Mesendoderm (in vitro differentiated cells): Measurements from ENCODE around the gene LEMD2.

ENCODE experiments used
- DNase-seq: peaks from one replicate; pipeline ENCODE4 v3.0.0; 2013
- H2AK5ac ChIP-seq: 2 replicates; pipeline ENCODE4 v1.6.1; 2013; ENCODE audit warnings: low read length, inconsistent platforms
- H2BK120ac ChIP-seq: 2 replicates; pipeline ENCODE4 v1.6.1; 2013; ENCODE audit warnings: low read depth, mild to moderate bottlenecking, low read length, moderate library complexity, mixed read lengths
- H2BK15ac ChIP-seq: replicated peaks from 2 replicates; pipeline ENCODE4 v1.6.1; 2013; ENCODE audit warnings: low read depth, mild to moderate bottlenecking, moderate library complexity
- H2BK5ac ChIP-seq: 2 replicates; pipeline ENCODE4 v1.6.1; 2013; ENCODE audit warnings: low read length, inconsistent platforms
- H3K18ac ChIP-seq: 2 replicates; pipeline ENCODE4 v1.6.1; 2013; ENCODE audit warnings: mild to moderate bottlenecking, low read length, mixed read lengths
- H3K23ac ChIP-seq: one replicate; pipeline ENCODE4 v1.6.1; 2013; ENCODE audit warnings: low read length
- H3K27ac ChIP-seq: 2 replicates; pipeline ENCODE4 v1.5.1; 2013; ENCODE audit warnings: low read depth, mild to moderate bottlenecking, inconsistent platforms, low read length, moderate library complexity
- H3K27me3 ChIP-seq: 2 replicates; pipeline ENCODE4 v1.6.1; 2013; ENCODE audit warnings: low read length, control low read depth, mild to moderate bottlenecking, inconsistent platforms; ENCODE audit not compliant: insufficient read depth, poor library complexity
- H3K36me3 ChIP-seq: 2 replicates; pipeline ENCODE4 v1.6.1; 2013; ENCODE audit warnings: low read length, inconsistent platforms; ENCODE audit not compliant: control insufficient read depth, insufficient read depth
- H3K4ac ChIP-seq: one replicate; pipeline ENCODE4 v1.6.1; 2013; ENCODE audit warnings: low read depth, mild to moderate bottlenecking, low read length, moderate library complexity
- H3K4me1 ChIP-seq: 2 replicates; pipeline ENCODE4 v1.6.1; 2013; ENCODE audit warnings: low read depth, low read length, inconsistent platforms; ENCODE audit not compliant: control insufficient read depth
- H3K4me2 ChIP-seq: 2 replicates; pipeline ENCODE4 v1.6.1; 2013; ENCODE audit warnings: low read length
- H3K4me3 ChIP-seq: 2 replicates; pipeline ENCODE4 v1.5.1; 2013; ENCODE audit warnings: mild to moderate bottlenecking, low read length
- H3K56ac ChIP-seq: one replicate; pipeline ENCODE4 v1.6.1; 2013; ENCODE audit warnings: low read length
- H3K79me1 ChIP-seq: 2 replicates; pipeline ENCODE4 v1.6.1; 2013; ENCODE audit warnings: low read length, inconsistent platforms
- H3K79me2 ChIP-seq: 2 replicates; pipeline ENCODE4 v1.6.1; 2013; ENCODE audit warnings: mild to moderate bottlenecking, low read length; ENCODE audit not compliant: control insufficient read depth, insufficient read depth
- H3K9ac ChIP-seq: 2 replicates; pipeline ENCODE4 v1.6.1; 2013; ENCODE audit warnings: low read length, inconsistent platforms
- H4K5ac ChIP-seq: one replicate; pipeline ENCODE4 v1.6.1; 2013; ENCODE audit warnings: low read length
- H4K8ac ChIP-seq: one replicate; pipeline ENCODE4 v1.6.1; 2013; ENCODE audit warnings: low read depth, mild to moderate bottlenecking, control low read depth, low read length, moderate library complexity
- WGBS: extraction: QIAGEN DNeasy Blood & Tissue Kit; methylation state at CpG from one replicate; pipeline ENCODE4 v1.1.7; 2013; ENCODE audit warnings: low lambda C conversion rate, missing lambda C conversion rate; ENCODE audit not compliant: insufficient coverage; ENCODE audit errors: extremely low coverage; 5-methylcytosine and 5-hydroxymethylcytosine counted together

The LEMD2 gene

GRCh38 chr6:33808641-33809180 lies 19.8 kb upstream of the LEMD2 start:
- Histone ChIP-seq H3K36me3 (no peaks in the 10 kb centered on the region), H3K4ac (no peak overlapping the region)

GRCh38 chr6:33807606-33808005 lies 18.7 kb upstream of the LEMD2 start:
- H3K56ac ChIP-seq: no peak overlapping the region
- H3K23ac ChIP-seq: no peak overlapping the region
- H3K4me2 ChIP-seq: no peak overlapping the region
- H3K18ac ChIP-seq: no peak overlapping the region
- H3K36me3 ChIP-seq: no peaks in the 10 kb centered on the region
- no CpG with 5 or more reads among the region's 6 CpGs for WGBS
- H3K4me1 ChIP-seq: no peaks in the 10 kb centered on the region
- H3K27me3 ChIP-seq: no peaks in the 10 kb centered on the region
- no peak overlapping the region for H2BK15ac ChIP-seq
- H4K8ac ChIP-seq: no peak overlapping the region
- H2BK120ac ChIP-seq: no peak overlapping the region
- no peak overlapping the region for H3K9ac ChIP-seq
- H3K4me3 ChIP-seq: no peak overlapping the region
- H2AK5ac ChIP-seq: no peak overlapping the region
- no peak overlapping the region for H3K4ac ChIP-seq
- no peaks in the 10 kb centered on the region for H3K79me2 ChIP-seq
- DNase-seq: no peak
- H3K27ac ChIP-seq: no peak overlapping the region
- H4K5ac ChIP-seq: no peak overlapping the region
- H3K79me1 ChIP-seq: no peaks in the 10 kb centered on the region
- H2BK5ac ChIP-seq: no peak overlapping the region

More at GRCh38 chr6:33808641-33809180, 19.8 kb upstream of the LEMD2 start:
- H2AK5ac ChIP-seq: no peak overlapping the region
- H3K79me2 ChIP-seq: no peaks in the 10 kb centered on the region
- H3K27ac ChIP-seq: no peak overlapping the region
- no peak overlapping the region for H3K18ac ChIP-seq
- H2BK120ac ChIP-seq: no peak overlapping the region
- H4K5ac ChIP-seq: no peak overlapping the region
- WGBS: no CpG with 5 or more reads among the region's 8 CpGs
- H3K4me1 ChIP-seq: no peaks in the 10 kb centered on the region
- H3K4me2 ChIP-seq: no peak overlapping the region
- H4K8ac ChIP-seq: no peak overlapping the region
- H3K23ac ChIP-seq: no peak overlapping the region
- H2BK5ac ChIP-seq: no peak overlapping the region
- no peaks in the 10 kb centered on the region for H3K79me1 ChIP-seq
- no peaks in the 10 kb centered on the region for H3K27me3 ChIP-seq
- H3K9ac ChIP-seq: no peak overlapping the region
- no peak overlapping the region for H2BK15ac ChIP-seq
- no peak overlapping the region for H3K56ac ChIP-seq
- no peak for DNase-seq
- H3K4me3 ChIP-seq: no peak overlapping the region

DNA sequence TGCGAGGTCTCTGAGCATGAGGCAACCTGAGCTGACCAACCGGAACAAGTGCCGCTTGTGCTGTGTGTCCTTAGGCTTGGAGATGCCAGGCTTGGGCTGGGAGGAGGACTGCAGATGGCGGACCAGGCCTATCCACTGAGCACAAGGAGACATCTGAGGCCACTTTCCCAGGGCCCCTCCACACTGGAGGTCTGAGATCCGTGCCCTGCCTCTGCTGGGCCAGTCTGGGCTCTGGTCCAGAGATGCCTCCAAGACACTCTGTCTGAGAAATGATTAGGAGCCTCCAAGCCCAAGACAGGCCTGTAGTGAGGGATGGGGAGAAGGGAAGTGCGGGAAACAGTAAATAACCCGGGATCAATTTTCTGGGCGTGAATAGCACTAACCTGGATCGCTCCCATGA lies 17.9 kb upstream of the LEMD2 start:
- H4K8ac ChIP-seq: no peak overlapping the region
- no peaks in the 10 kb centered on the region for H3K27me3 ChIP-seq
- no peak overlapping the region for H4K5ac ChIP-seq
- no peak overlapping the region for H3K27ac ChIP-seq
- H3K18ac ChIP-seq: no peak overlapping the region
- H3K23ac ChIP-seq: no peak overlapping the region
- no peak overlapping the region for H3K9ac ChIP-seq
- no peak overlapping the region for H3K56ac ChIP-seq
- no peak overlapping the region for H2BK120ac ChIP-seq
- H3K79me1 ChIP-seq: no peaks in the 10 kb centered on the region
- no peaks in the 10 kb centered on the region for H3K4me1 ChIP-seq
- no peak for DNase-seq
- H3K36me3 ChIP-seq: no peaks in the 10 kb centered on the region
- H3K79me2 ChIP-seq: no peaks in the 10 kb centered on the region
- no peak overlapping the region for H2AK5ac ChIP-seq
- no CpG with 5 or more reads among the region's 9 CpGs for whole genome bisulfite sequencing
- H2BK5ac ChIP-seq: no peak overlapping the region
- no peak overlapping the region for H3K4me2 ChIP-seq
- H3K4ac ChIP-seq: no peak overlapping the region
- no peak overlapping the region for H3K4me3 ChIP-seq
- H2BK15ac ChIP-seq: no peak overlapping the region

- H3K36me3 ChIP-seq: no peaks in the 10 kb centered on the region
- no peak within 1 kb of the TSS for H3K4me2 ChIP-seq
- no peak within 1 kb of the TSS for H2BK120ac ChIP-seq
- H3K23ac ChIP-seq: no peak within 1 kb of the TSS
- no peak within 1 kb of the TSS for H3K4ac ChIP-seq
- H3K9ac ChIP-seq: no peak within 1 kb of the TSS
- WGBS: no CpG with 5 or more reads among the region's 14 CpGs
- no peak within 1 kb of the TSS for H3K27ac ChIP-seq
- H3K79me2 ChIP-seq: no peaks in the 10 kb centered on the region
- no peaks in the 10 kb centered on the region for H3K79me1 ChIP-seq
- H2BK5ac ChIP-seq: no peak within 1 kb of the TSS
- H3K4me3 ChIP-seq: no peak within 1 kb of the TSS
- H2BK15ac ChIP-seq: no peak within 1 kb of the TSS
- no peak within 1 kb of the TSS for H4K5ac ChIP-seq
- H3K27me3 ChIP-seq: no peaks in the 10 kb centered on the region
- DNase-seq: no peak
- H2AK5ac ChIP-seq: no peak within 1 kb of the TSS
- H3K18ac ChIP-seq: no peak within 1 kb of the TSS
- H4K8ac ChIP-seq: no peak within 1 kb of the TSS
- H3K4me1 ChIP-seq: no peaks in the 10 kb centered on the region
- no peak within 1 kb of the TSS for H3K56ac ChIP-seq
Observed at GRCh38 chr6:33803571-33804053, 14.7 kb upstream of the LEMD2 start, which contains the start of gene MLN. TSS of gene MLN (minus strand) at chr6:33804003. CDS start at chr6:33801163, 2,840 bp downstream.

DNA sequence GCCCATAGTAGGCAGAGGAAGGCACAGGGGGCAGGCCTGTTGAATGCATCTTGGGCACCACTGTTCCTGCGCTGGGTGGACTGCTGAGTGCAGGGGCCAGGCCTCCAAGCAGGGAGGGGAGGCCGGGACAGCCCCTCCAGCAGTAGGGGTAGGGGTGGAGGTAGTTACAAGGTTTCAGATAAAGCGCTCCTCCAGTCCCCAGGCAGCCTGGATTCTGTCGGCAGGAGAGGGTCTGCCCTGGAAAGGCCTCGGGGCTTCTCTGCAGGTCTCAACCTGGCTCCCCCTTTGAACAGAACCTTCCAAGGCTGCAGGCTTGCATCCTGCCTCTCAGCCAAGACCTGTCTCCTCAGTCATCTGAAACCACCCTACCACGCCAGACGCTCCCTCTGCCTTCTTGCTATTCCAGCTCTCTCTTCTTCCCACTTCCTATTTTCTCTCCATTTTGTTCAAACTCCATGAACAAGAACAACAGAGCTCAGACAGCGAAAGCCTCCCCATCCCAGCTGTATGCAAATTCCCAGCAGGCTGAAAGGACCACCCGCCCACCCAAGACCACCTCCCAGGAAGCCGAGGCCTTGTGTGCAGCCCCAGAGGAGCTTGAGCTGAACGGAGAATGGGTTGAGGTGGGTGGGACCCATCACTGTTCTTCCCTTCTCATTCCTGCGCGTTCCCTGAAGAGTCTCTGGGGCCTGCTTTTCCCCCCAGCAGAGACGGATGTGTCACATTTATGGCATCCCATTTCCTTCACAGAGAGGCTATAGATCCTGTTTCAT lies 13.4 kb upstream of the LEMD2 start:
- H3K27ac ChIP-seq: no peak overlapping the region
- no peak overlapping the region for H3K56ac ChIP-seq
- H3K4me3 ChIP-seq: no peak overlapping the region
- DNase-seq: no peak
- H3K18ac ChIP-seq: no peak overlapping the region
- H3K36me3 ChIP-seq: no peaks in the 10 kb centered on the region
- no peaks in the 10 kb centered on the region for H3K4me1 ChIP-seq
- H3K4ac ChIP-seq: no peak overlapping the region
- H3K9ac ChIP-seq: no peak overlapping the region
- H3K23ac ChIP-seq: no peak overlapping the region
- H4K8ac ChIP-seq: no peak overlapping the region
- no peak overlapping the region for H2BK15ac ChIP-seq
- H3K79me2 ChIP-seq: no peaks in the 10 kb centered on the region
- no peak overlapping the region for H2AK5ac ChIP-seq
- no CpG with 5 or more reads among the region's 14 CpGs for WGBS
- no peaks in the 10 kb centered on the region for H3K79me1 ChIP-seq
- H3K4me2 ChIP-seq: no peak overlapping the region
- H2BK5ac ChIP-seq: no peak overlapping the region
- H2BK120ac ChIP-seq: no peak overlapping the region
- H4K5ac ChIP-seq: no peak overlapping the region
- H3K27me3 ChIP-seq: no peaks in the 10 kb centered on the region
